A673 (cell line): ENCODE data around the gene CCL4.

ENCODE experiments used
- CTCF ChIP-seq: fragments of 300-800, 200-600 bp; sonication (generic); conservative IDR thresholded peaks from 2 replicates; pipeline ENCODE4 v1.5.1; 2017; ENCODE audit warnings: low read depth, mild to moderate bottlenecking, antibody characterized with exemption, low read length, moderate library complexity, mixed read lengths
- EZH2 ChIP-seq: fragments of 200-600 bp; sonication (generic); IDR thresholded peaks from 2 replicates; pipeline ENCODE4 v1.6.1; 2017; ENCODE audit warnings: borderline replicate concordance, low read depth, mild to moderate bottlenecking, mixed read lengths, antibody characterized with exemption, low read length; ENCODE audit not compliant: poor library complexity, severe bottlenecking

GRCh38 chr17:36120221-36120620, 16.6 kb downstream of the CCL4 start:
- TF ChIP-seq CTCF (no peak), EZH2 (no peak)
